ENCODE measurements around the gene TET1.

- TF ChIP-seq CTCF (IDR thresholded peaks at IDR 0.05) (no peak), POLR2AphosphoS5 (IDR thresholded peaks at IDR 0.05; ENCODE audit: low read depth, low read length) (no peak), REST (IDR thresholded peaks at IDR 0.05; ENCODE audit: insufficient read depth in 1 of 2, low read depth in 2 of 2, low read length in 1 of 2) (no peak), TCF7L2 (IDR thresholded peaks at IDR 0.05; ENCODE audit: low read depth, low read length) (no peak)
These were observed 157.3 kb downstream of the TET1 start for GRCh38 chr10:68717435-68717834.

All from Panc1 (cell line).